GM12801 (cell line): ENCODE results near the gene CORO6.

Experiments
- TF ChIP-seq, protein P1 (sequence below): IDR thresholded peaks from one replicate; pipeline ENCODE4 v1.5.1; 2011; ENCODE audit warnings: control low read depth; ENCODE audit not compliant: insufficient read length; ENCODE audit errors: extremely low read depth

CORO6 gene

DNA sequence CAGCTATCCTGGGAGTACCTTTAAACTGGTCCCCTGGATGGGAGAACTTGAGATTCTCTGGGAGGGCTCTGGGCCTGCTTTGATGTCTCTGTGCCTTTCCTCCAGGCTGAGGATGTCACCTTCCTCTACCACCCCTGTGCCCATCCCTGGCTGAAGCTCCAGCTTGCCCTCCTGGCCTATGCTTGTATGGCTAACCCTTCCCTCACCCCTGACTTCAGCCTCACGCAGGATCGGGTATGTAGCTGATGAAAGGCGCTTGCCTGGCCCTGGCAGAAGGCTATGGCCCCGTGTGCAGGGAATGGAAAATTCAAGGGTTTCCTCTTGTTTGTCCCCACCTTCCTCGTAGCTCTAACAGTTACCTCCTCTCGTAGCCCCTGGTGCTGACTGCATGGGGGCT is 51.2 kb downstream of the CORO6 start:
- TF ChIP-seq, protein P1, sequence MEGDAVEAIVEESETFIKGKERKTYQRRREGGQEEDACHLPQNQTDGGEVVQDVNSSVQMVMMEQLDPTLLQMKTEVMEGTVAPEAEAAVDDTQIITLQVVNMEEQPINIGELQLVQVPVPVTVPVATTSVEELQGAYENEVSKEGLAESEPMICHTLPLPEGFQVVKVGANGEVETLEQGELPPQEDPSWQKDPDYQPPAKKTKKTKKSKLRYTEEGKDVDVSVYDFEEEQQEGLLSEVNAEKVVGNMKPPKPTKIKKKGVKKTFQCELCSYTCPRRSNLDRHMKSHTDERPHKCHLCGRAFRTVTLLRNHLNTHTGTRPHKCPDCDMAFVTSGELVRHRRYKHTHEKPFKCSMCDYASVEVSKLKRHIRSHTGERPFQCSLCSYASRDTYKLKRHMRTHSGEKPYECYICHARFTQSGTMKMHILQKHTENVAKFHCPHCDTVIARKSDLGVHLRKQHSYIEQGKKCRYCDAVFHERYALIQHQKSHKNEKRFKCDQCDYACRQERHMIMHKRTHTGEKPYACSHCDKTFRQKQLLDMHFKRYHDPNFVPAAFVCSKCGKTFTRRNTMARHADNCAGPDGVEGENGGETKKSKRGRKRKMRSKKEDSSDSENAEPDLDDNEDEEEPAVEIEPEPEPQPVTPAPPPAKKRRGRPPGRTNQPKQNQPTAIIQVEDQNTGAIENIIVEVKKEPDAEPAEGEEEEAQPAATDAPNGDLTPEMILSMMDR = no peak

DNA sequence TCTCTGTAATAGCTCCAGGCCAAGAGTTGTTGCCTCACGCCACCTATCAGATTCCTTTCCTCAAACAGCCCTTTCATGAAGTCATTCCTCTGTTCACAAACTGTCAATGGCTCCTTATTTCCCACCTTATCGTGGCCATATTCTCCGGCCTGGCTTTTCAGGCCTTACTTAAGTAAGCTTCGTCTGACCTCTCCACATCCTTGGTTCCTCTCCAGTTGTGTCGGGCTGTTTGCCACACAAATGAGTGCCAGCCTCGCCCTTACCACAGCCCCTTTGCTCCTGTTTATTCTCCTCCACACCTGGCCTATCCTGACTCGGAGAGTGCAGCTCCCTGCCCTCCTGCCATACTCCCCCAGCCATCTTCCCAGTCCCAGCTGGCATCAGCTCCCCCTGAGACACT is 52.2 kb downstream of the CORO6 start:
- TF ChIP-seq, protein P1 = no peak

DNA sequence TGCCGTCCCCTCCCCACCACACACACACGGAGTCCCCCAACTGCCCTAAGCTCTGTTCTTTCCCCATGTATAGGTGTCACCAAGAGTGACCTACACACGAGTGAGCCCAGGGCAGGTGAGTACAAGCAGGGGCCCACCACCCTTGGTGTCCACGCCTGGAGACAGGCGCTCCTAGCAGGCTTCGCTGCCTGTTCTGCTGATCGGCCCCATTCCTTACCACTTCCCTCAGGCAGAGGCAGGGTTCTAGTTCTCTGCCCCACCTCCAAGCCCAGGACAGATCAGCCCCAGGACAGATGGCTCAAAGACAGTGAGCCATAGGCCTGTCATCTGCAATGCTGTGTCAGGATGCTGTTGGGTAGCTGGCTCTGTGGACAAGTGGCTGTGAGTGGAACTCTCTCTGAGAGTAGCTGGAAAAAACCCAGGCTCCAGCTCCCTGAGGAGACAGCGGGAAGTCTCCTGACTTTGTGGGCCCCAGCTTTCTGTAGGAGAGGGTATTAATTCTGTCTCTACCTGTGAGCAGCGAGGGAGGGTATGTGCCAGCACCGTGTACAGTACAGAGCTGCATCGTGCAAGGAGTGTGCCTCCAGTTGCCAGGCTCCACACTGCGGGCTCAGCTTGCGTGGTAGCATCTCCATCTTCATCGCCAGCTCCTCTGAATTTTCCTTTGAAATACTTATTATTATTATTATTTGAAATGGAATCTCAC is 53.3 kb downstream of the CORO6 start:
- TF ChIP-seq, protein P1 = no peak

DNA sequence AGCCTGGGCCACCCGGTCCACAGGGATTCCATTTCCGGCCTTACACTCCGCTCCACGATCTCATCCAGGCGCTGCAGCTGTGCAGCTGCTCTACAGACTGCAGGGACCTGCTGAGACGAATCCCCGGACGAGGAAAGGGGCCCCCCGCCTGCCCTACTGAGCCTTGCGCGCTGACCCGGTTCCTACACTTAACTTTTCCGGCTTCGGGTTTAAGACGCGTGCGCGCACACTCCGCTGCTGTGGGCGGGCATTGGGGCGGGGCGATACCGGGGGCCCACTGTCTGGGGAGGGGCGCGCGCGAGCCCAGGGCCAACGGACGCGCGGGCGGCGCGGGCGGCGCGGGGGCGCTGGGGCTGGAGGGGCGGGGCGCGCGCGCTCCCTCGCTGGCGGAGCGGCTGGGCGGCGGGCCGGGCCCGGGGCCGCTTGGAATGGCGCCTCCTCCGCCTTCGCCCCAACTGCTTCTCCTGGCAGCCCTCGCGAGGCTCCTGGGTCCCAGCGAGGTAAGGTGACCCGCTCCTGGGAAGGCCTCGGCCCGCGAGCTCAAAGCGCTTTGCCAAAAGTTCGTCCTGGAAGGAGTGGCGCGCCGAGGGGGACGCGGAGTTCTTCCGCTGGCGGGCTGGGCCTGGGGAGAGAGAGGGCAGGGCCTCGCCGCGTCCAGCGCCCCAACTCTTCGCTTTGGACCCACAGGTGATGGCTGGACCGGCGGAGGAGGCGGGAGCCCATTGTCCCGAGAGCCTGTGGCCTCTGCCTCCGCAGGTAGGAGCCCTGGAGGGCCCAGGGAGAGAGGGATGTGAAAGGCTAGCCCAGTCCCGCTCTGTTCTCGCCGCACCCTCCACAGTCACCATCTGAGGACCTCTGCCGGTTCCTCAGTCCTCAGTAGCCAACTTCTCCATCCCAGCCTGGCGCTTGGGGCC is 54.1 kb downstream of the CORO6 start, which contains the start of gene TP53I13:
Gene TP53I13, plus strand, starts transcription at position 371 of the 914 bp plus-strand sequence. Its CDS starts 58 bp downstream, at position 429.
- TF ChIP-seq, protein P1 = no peak

DNA sequence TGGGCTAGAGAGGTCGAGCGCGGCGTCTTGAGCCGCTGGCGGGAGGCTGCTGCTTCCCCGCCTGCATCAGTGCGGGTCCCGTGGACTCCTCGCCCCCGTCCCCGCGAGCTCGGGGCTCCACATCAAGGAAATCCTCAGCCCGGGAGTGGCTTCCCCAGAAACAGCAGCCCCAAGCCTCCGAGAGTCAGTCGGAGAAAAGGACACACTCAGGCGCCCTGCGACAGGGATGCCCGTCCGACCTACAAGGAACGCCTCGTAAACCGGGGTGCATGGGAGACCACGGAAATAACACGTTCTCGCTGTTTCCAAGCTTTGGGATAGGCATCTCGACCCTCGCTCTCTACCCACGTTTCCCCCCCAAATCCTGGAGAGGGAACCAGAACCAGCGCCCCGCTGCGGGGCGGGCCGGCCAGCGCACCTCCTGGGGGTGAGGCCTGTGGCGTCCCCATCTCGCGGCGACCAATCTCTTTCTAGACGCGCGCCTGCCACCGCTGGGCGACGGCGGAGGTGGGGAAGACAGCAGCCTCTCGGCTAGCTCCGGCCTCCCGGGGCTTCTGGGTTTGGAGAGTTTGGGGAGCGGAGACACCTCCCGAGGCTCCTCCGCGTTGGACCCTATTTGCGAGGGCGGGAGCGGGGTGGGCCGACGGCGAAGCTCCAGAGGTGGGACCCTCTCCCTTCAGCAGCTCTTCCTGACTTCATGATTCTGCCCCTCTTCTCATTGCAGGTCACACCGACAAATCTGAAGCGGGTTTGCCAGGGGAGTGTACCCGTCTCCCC is 55.0 kb downstream of the CORO6 start:
- TF ChIP-seq, protein P1 = no peak

DNA sequence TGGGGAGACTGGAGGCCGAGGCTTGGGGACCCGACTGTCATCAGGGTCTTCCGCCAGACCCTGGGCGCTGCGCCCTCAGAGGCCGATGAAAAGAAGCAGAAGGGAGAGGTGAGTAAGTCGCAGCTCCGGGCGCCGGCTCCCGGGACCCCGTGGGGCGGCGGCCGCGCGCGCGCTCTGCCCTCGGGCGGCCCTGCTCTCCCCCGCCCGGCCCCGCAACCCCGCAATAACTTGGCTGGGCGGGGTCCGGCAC is 55.5 kb downstream of the CORO6 start:
- TF ChIP-seq, protein P1 = no peak
